Astrocyte (in vitro differentiated cells and primary cell): ENCODE measurements around the gene ST6GALNAC2. TPM values are rescaled to one million over a fixed set of nuclear protein-coding genes. Genes with fewer than 3 reads are reported as not detected.

Experiments used
- total RNA-seq: library from RNA; stranded (reverse); gene quantifications from 2 replicates; pipeline ENCODE4 v1.2.1, GENCODE V29; 2021

The ST6GALNAC2 gene
- total RNA-seq, 1 donor from 2014 or later = 0.79 TPM

Other genes with a start within 250 kb of the ST6GALNAC2 start
- gene PRPSAP1, start 231.9 kb downstream of the ST6GALNAC2 start, total RNA-seq = 33.3 and 36.2 TPM in 2 replicates
- gene SPHK1, start 201.3 kb downstream of the ST6GALNAC2 start, total RNA-seq = 34.8 TPM in 2 replicates
- gene UBE2O, start 132.7 kb downstream of the ST6GALNAC2 start, total RNA-seq = 25.8 and 26.0 TPM in 2 replicates
- gene AANAT, start 118.3 kb downstream of the ST6GALNAC2 start, total RNA-seq = 0.19 TPM in 1 of 2 replicates, not detected in the other
- 27.0 and 30.7 TPM in 2 replicates for gene RHBDF2, start 84.4 kb downstream of the ST6GALNAC2 start, total RNA-seq
- 20.5 and 29.2 TPM in 2 replicates for gene CYGB, start 48.2 kb downstream of the ST6GALNAC2 start, total RNA-seq
- 1.5 and 2.2 TPM in 2 replicates for gene PRCD, start 45.8 kb downstream of the ST6GALNAC2 start, total RNA-seq
- gene ST6GALNAC1, start 57.9 kb upstream of the ST6GALNAC2 start, total RNA-seq = not detected in 2 replicates
- gene MXRA7, start 125.1 kb upstream of the ST6GALNAC2 start, total RNA-seq = 177 and 179 TPM in 2 replicates
- 45.5 and 47.2 TPM in 2 replicates for gene JMJD6, start 140.7 kb upstream of the ST6GALNAC2 start, total RNA-seq
- 24.3 and 26.0 TPM in 2 replicates for gene METTL23, start 141.0 kb upstream of the ST6GALNAC2 start, total RNA-seq
- gene SRSF2, start 151.5 kb upstream of the ST6GALNAC2 start, total RNA-seq = 143 and 176 TPM in 2 replicates
- gene MFSD11, start 152.3 kb upstream of the ST6GALNAC2 start, total RNA-seq = 20.1 and 20.9 TPM in 2 replicates